ENCODE results near the gene GLT6D1. TPM values are rescaled to one million over a fixed set of nuclear protein-coding genes. Genes with fewer than 3 reads are reported as not detected.

Gene GLT6D1
- total and polyA plus RNA-seq, 2 donors (not counting 3 experiments of a cell fraction or from before 2014, with no cell fraction given), result not detected

DNA sequence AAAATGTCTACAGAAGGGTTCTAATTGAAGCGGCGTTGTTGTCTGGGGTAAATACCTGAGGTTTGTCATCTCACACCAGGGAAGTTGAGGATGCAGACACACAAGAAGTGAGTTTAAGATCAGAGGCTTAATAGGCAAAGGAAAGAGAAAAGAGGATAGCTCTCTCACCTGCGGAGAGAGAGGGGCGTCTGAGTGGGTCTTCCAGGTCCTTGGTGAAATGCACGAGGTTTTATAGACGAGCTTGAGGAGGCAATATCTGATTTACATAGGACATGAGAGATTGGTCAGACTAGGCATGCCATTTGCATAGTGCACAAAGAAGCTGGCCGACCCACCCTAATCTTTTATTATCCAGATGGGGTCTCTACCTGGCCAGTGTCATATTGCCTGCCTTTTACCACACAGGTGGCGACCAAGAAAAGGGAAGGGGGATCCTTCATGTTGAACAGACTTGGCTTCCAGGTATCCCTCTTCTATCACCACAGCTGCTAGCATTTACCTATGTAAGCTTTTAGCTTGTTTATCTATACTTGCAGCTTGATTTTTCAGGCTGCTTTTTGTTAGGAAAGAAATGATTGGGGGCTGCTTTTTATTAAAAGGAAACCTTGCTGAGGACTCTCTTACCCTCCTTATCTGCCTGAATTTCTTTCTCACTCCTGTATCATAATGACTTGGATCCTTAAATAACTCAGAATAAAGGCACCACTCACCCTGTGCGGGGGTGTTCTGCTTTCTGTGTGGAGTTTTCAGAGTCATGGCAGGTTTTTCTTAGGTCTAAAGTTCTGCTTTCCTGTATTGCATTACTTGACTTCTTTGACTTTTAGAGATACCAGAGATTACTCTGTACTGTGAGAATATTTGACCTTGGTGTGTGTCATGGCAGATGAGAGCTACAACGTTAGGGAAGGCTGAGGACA, 9.4 kb upstream of the GLT6D1 start:
- no peak overlapping the region for H3K27ac ChIP-seq (ENCODE audit: insufficient read depth, low read depth, low read length)
- H4K20me1 ChIP-seq (replicated peaks; ENCODE audit: control insufficient read depth, extremely low read depth, insufficient read depth, low read length), result no peaks in the 10 kb centered on the region
- H3K9me1 ChIP-seq (replicated peaks; ENCODE audit: control insufficient read depth, extremely low read depth, insufficient read depth, low read length), result no peaks in the 10 kb centered on the region
- no peak overlapping the region for H3K4me2 ChIP-seq (ENCODE audit: insufficient read depth, low read length)
- intact Hi-C loops (cut with micrococcal nuclease), result no loop called here
- H3K9ac ChIP-seq (replicated peaks; ENCODE audit: extremely low read depth, insufficient read depth, low read length), result no peak overlapping the region
- TF ChIP-seq POLR2AphosphoS5 (IDR thresholded peaks at IDR 0.05; ENCODE audit: insufficient read depth, low read depth, low read length) (no peak), EZH2 (IDR thresholded peaks at IDR 0.05; ENCODE audit: borderline replicate concordance, low read depth, low read length, severe bottlenecking) (no peak), JUN (IDR thresholded peaks at IDR 0.05; ENCODE audit: borderline replicate concordance, insufficient read depth, insufficient read length, low read depth) (no peak), MYC (IDR thresholded peaks at IDR 0.05; ENCODE audit: low read depth, low read length) (no peak), GATA2 (IDR thresholded peaks at IDR 0.05; ENCODE audit: insufficient read depth, insufficient read length, low read depth, low read length) (no peak), FOS (IDR thresholded peaks at IDR 0.05; ENCODE audit: borderline replicate concordance, insufficient read depth, low read length) (no peak), POLR2A (IDR thresholded peaks at IDR 0.05; ENCODE audit: low read depth, low read length) (no peak)
- TF ChIP-seq, protein P1, sequence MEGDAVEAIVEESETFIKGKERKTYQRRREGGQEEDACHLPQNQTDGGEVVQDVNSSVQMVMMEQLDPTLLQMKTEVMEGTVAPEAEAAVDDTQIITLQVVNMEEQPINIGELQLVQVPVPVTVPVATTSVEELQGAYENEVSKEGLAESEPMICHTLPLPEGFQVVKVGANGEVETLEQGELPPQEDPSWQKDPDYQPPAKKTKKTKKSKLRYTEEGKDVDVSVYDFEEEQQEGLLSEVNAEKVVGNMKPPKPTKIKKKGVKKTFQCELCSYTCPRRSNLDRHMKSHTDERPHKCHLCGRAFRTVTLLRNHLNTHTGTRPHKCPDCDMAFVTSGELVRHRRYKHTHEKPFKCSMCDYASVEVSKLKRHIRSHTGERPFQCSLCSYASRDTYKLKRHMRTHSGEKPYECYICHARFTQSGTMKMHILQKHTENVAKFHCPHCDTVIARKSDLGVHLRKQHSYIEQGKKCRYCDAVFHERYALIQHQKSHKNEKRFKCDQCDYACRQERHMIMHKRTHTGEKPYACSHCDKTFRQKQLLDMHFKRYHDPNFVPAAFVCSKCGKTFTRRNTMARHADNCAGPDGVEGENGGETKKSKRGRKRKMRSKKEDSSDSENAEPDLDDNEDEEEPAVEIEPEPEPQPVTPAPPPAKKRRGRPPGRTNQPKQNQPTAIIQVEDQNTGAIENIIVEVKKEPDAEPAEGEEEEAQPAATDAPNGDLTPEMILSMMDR (IDR thresholded peaks at IDR 0.05; ENCODE audit: extremely low read depth in 1 of 2, insufficient read depth in 1 of 2, low read depth in 1 of 2, low read length in 2 of 2), result no peak
- TF ChIP-seq, protein P2, sequence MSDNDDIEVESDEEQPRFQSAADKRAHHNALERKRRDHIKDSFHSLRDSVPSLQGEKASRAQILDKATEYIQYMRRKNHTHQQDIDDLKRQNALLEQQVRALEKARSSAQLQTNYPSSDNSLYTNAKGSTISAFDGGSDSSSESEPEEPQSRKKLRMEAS (IDR thresholded peaks at IDR 0.05; ENCODE audit: insufficient read depth, insufficient read length), result no peak
- no peaks in the 10 kb centered on the region for H3K36me3 ChIP-seq (ENCODE audit: control insufficient read depth in 2 of 2, extremely low read depth in 1 of 2, insufficient read depth in 2 of 2, low read length in 2 of 2)
- no peaks in the 10 kb centered on the region for H3K4me1 ChIP-seq (ENCODE audit: control insufficient read depth, extremely low read depth, insufficient read depth, low read length)
- no TSS peak for BruUV-seq (replicated peaks)
- ChIA-PET CTCF (no interaction called here), POLR2A (no interaction called here)
- H3K27me3 ChIP-seq (ENCODE audit: control insufficient read depth in 2 of 2, insufficient read depth in 2 of 2, low read length in 2 of 2), result no peaks in the 10 kb centered on the region
- H3K4me3 ChIP-seq (replicated peaks in 1 of 3; ENCODE audit: insufficient read depth in 1 of 3, low read depth in 1 of 3, low read length in 3 of 3), result no peak overlapping the region
- H3K79me2 ChIP-seq (ENCODE audit: control insufficient read depth, insufficient read depth, low read length), result no peaks in the 10 kb centered on the region
- no peaks in the 10 kb centered on the region for H3K9me3 ChIP-seq (replicated peaks; ENCODE audit: control insufficient read depth, insufficient read depth, low read length)
- no peak overlapping the region for H2AFZ ChIP-seq (ENCODE audit: low read depth, low read length)
- dilution Hi-C loops (cut with MboI; ENCODE audit: extremely low pct_ligation_motif_present, low sequenced_read_pairs), result no loop called here
- FAIRE-seq (no peak), DNase-seq (ENCODE audit: low read depth, low spot score) (no peak)
